OCI-LY1 (cell line): ENCODE data around the gene LARP4.
"Not testable (repeated sequence)": the region's sequence is repeated elsewhere in the genome, so short reads cannot be mapped to it uniquely, and the experiment has no call there.

Experiments
- CTCF ChIP-seq: fragments of 200-600 bp; sonication (generic), shearing (Covaris generic); IDR thresholded peaks from 2 replicates; pipeline ENCODE4 v1.5.1; 2017; ENCODE audit warnings: mild to moderate bottlenecking, antibody characterized with exemption, low read length, moderate library complexity, mixed read lengths
- EZH2 ChIP-seq: fragments of 200-600 bp; sonication (generic), shearing (Covaris generic); IDR thresholded peaks from 2 replicates; pipeline ENCODE4 v1.8.0; 2017; ENCODE audit warnings: borderline replicate concordance, mixed run types, mild to moderate bottlenecking, antibody characterized with exemption, low read length, moderate library complexity, mixed read lengths

- TF ChIP-seq CTCF, EZH2: not testable (repeated sequence)
These were observed 11.9 kb upstream of the LARP4 start for GRCh38 chr12:50388793-50389192.
